Fibroblast of mammary gland (primary cell): Measurements from ENCODE around the gene FOXO1.

Experiments used
- DNase-seq: peaks from one replicate; pipeline ENCODE4 v3.0.0-alpha.2; 2010; ENCODE audit warnings: low read depth
- H3K4me3 ChIP-seq: 2 replicates; pipeline ENCODE4 v1.5.1; 2011; ENCODE audit warnings: low read depth, mild to moderate bottlenecking, low read length, moderate library complexity; ENCODE audit not compliant: control insufficient read depth
- CTCF ChIP-seq: conservative IDR thresholded peaks from 2 replicates; pipeline ENCODE4 v1.5.1; 2011; ENCODE audit warnings: low read depth, low read length, inconsistent platforms; ENCODE audit not compliant: control insufficient read depth, insufficient read depth

FOXO1 gene

GRCh38 chr13:40540328-40541044, 126.0 kb downstream of the FOXO1 start:
- TF ChIP-seq CTCF, result no peak
- peak; percentile 78 for DNase-seq
- H3K4me3 ChIP-seq, result no peak overlapping the region

- no peak overlapping the region for H3K4me3 ChIP-seq
- TF ChIP-seq CTCF, result no peak
- no peak for DNase-seq
Observed at GRCh38 chr13:40539576-40540327, 126.7 kb downstream of the FOXO1 start.

GRCh38 chr13:40537146-40537895, 129.1 kb downstream of the FOXO1 start:
- no peak for DNase-seq
- no peak overlapping the region for H3K4me3 ChIP-seq
- no peak for TF ChIP-seq CTCF

- no peak overlapping the region for H3K4me3 ChIP-seq
- no peak for DNase-seq
- no peak for TF ChIP-seq CTCF
Observed at GRCh38 chr13:40536443-40537113, 129.9 kb downstream of the FOXO1 start.

GRCh38 chr13:40535345-40535836, 131.1 kb downstream of the FOXO1 start:
- no peak for DNase-seq
- H3K4me3 ChIP-seq, result no peak overlapping the region
- no peak for TF ChIP-seq CTCF

GRCh38 chr13:40534456-40534855, 132.0 kb downstream of the FOXO1 start:
- DNase-seq, result no peak
- no peak overlapping the region for H3K4me3 ChIP-seq
- TF ChIP-seq CTCF, result no peak
